ENCODE data around the gene TRAF3IP3.

- TF ChIP-seq, protein P1, sequence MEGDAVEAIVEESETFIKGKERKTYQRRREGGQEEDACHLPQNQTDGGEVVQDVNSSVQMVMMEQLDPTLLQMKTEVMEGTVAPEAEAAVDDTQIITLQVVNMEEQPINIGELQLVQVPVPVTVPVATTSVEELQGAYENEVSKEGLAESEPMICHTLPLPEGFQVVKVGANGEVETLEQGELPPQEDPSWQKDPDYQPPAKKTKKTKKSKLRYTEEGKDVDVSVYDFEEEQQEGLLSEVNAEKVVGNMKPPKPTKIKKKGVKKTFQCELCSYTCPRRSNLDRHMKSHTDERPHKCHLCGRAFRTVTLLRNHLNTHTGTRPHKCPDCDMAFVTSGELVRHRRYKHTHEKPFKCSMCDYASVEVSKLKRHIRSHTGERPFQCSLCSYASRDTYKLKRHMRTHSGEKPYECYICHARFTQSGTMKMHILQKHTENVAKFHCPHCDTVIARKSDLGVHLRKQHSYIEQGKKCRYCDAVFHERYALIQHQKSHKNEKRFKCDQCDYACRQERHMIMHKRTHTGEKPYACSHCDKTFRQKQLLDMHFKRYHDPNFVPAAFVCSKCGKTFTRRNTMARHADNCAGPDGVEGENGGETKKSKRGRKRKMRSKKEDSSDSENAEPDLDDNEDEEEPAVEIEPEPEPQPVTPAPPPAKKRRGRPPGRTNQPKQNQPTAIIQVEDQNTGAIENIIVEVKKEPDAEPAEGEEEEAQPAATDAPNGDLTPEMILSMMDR (IDR thresholded peaks at IDR 0.05; ENCODE audit: poor library complexity): no peak
- TF ChIP-seq EZH2 (IDR thresholded peaks at IDR 0.05; ENCODE audit: borderline replicate concordance) (no peak), EZH2phosphoT487 (IDR thresholded peaks at IDR 0.05; ENCODE audit: low read depth, severe bottlenecking, unreplicated experiment) (no peak)
These were observed 38.0 kb upstream of the TRAF3IP3 start for GRCh38 chr1:209717818-209718217.

All from hepatocyte (in vitro differentiated cells).